Ovary (tissue), 3 donors: ENCODE data around the gene MLPH.

Experiments used
- EP300 ChIP-seq: sonication (generic); formaldehyde crosslinking; IDR thresholded peaks from one replicate; pipeline ENCODE4 v1.6.1; 2017; ENCODE audit warnings: antibody characterized with exemption
- POLR2A ChIP-seq: fragments of 450-650 bp; IDR thresholded peaks from one replicate; pipeline ENCODE4 v1.6.1; 2017; ENCODE audit warnings: antibody characterized with exemption, mild to moderate bottlenecking, moderate library complexity
- TF ChIP-seq, protein P1 (sequence below), 3 donors: fragments of 450-650 bp in 2 of 3; fragments of 200-600 bp in 1 of 3; IDR thresholded peaks; one replicate each; pipeline versions ENCODE4 v1.5.1 to v1.8.0; 2016 to 2022; ENCODE audit warnings: antibody characterized with exemption in 3 of 3, mild to moderate bottlenecking in 1 of 3
- donor health status: DM: no; HTN: no; CAD: no.

- TF ChIP-seq, protein P1, sequence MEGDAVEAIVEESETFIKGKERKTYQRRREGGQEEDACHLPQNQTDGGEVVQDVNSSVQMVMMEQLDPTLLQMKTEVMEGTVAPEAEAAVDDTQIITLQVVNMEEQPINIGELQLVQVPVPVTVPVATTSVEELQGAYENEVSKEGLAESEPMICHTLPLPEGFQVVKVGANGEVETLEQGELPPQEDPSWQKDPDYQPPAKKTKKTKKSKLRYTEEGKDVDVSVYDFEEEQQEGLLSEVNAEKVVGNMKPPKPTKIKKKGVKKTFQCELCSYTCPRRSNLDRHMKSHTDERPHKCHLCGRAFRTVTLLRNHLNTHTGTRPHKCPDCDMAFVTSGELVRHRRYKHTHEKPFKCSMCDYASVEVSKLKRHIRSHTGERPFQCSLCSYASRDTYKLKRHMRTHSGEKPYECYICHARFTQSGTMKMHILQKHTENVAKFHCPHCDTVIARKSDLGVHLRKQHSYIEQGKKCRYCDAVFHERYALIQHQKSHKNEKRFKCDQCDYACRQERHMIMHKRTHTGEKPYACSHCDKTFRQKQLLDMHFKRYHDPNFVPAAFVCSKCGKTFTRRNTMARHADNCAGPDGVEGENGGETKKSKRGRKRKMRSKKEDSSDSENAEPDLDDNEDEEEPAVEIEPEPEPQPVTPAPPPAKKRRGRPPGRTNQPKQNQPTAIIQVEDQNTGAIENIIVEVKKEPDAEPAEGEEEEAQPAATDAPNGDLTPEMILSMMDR (IDR thresholded peaks at IDR 0.05): no peak
- no peak for TF ChIP-seq POLR2A
- TF ChIP-seq EP300: no peak
Observed at GRCh38 chr2:237569896-237570295, 82.8 kb downstream of the MLPH start.
